HPDE6-E6E7 (cell line): ENCODE data around the gene ERC1.
"Not testable (repeated sequence)": the region's sequence is repeated elsewhere in the genome, so short reads cannot be mapped to it uniquely, and the experiment has no call there.

ENCODE experiments used
- DNase-seq: peaks from one replicate; pipeline ENCODE4 v3.0.0; 2011; ENCODE audit warnings: missing footprints; ENCODE audit errors: extremely low spot score

The ERC1 gene

DNA sequence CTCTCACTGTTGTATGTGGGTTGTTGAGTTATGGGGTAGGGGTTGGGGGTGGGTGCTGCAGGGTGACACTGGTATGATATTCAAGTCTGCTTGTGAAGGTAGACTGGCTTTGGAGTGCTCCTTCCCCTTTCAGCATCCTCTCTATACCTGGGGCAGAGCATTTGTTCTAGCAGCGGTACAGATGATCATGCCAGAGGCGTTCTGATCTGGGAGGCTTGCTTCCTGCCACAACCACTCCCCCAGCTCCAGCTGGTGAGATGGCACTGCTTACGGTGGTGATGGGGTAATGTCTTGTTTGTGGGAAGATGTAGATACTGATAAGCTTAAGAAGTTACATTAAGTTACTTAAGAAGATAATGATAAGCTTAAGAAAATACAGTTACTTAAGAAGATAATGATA, 131.8 kb downstream of the ERC1 start:
- no peak for DNase-seq

- DNase-seq, result no peak
These were observed 135.1 kb downstream of the ERC1 start for GRCh38 chr12:1126091-1126490.

GRCh38 chr12:1127021-1127420, 136.0 kb downstream of the ERC1 start:
- DNase-seq, result no peak

DNA sequence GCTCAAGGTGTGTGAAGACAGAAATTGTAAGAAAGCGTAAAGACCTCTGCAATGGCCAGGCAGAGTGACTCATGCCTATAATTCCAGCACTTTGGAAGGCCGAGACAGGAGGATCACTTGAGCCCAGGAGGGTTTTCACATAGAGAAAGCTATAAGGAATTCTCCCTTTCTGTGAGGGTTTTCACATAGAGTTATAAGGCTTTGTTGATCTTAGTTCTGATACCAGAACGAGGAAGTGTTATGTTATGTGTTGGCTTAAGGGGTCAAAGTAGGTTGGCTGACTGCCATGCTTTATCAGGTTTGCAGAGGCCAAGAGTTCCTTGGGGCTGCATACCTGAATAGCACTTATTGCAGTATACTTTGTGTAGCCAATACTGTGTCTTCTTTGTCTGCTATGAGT, 139.1 kb downstream of the ERC1 start:
- DNase-seq, result no peak

DNA sequence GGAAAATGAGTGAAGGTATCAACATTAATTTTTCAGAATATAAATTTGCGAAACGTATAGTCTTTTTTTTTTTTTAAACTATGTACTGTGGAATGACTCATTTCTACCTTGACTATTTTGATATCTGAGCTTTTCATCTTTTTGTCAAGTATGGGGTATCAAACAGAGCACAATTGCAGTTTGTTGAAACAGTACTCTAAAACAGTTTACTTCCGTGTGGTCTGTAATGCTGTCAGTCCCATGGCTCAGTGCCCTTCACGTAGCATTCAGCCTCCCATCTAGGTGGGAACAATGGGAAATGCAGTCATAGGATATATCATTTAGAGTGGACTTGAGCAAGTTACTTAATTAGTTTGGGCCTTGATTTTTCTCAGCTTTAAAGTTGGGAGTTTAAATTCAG, 139.5 kb downstream of the ERC1 start:
- no peak for DNase-seq

- no peak for DNase-seq
These were observed 140.8 kb downstream of the ERC1 start for GRCh38 chr12:1131811-1132224.

GRCh38 chr12:1132311-1132710, 141.3 kb downstream of the ERC1 start:
- DNase-seq, result no peak

GRCh38 chr12:1138691-1139090, 147.7 kb downstream of the ERC1 start:
- no peak for DNase-seq

DNA sequence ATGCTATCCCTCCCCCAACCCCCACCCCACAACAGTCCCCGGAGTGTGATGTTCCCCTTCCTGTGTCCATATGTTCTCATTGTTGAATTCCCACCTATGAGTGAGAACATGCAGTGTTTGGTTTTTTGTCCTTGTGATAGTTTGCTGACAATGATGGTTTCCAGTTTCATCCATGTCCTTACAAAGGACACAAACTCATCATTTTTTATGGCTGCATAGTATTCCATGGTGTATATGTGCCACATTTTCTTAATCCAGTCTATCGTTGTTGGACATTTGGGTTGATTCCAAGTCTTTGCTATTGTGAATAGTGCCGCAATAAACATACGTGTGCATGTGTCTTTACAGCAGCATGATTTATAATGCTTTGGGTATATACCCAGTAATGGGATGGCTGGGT, 155.7 kb downstream of the ERC1 start:
- DNase-seq, result not testable (repeated sequence)

- no peak for DNase-seq
These were observed 156.8 kb downstream of the ERC1 start for GRCh38 chr12:1147821-1148220.

- no peak for DNase-seq
These were observed 166.0 kb downstream of the ERC1 start for GRCh38 chr12:1157046-1157445.

DNA sequence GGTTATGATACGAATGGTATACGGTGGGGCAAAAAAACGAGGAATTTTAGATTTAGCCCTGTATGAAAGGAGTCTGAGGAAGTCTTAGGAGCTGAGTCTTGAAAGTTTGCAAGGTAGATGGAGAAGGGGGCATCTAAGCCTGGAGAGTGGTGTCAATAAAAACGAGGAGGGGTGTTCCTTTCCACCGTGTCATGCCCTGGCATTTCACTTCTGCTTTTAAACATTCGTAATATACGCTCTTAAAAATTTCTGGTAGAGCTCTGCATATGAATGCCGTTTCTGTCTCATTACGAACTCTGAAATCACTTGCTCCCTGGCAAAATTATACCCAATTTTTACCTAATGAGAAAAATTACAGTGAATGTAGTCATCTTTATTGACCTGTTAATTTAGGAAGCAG, 170.2 kb downstream of the ERC1 start:
- no peak for DNase-seq

GRCh38 chr12:1162081-1162760, 171.2 kb downstream of the ERC1 start:
- no peak for DNase-seq

GRCh38 chr12:1167784-1168183, 176.8 kb downstream of the ERC1 start:
- no peak for DNase-seq

- no peak for DNase-seq
These were observed 179.4 kb downstream of the ERC1 start for GRCh38 chr12:1170411-1170810.

DNA sequence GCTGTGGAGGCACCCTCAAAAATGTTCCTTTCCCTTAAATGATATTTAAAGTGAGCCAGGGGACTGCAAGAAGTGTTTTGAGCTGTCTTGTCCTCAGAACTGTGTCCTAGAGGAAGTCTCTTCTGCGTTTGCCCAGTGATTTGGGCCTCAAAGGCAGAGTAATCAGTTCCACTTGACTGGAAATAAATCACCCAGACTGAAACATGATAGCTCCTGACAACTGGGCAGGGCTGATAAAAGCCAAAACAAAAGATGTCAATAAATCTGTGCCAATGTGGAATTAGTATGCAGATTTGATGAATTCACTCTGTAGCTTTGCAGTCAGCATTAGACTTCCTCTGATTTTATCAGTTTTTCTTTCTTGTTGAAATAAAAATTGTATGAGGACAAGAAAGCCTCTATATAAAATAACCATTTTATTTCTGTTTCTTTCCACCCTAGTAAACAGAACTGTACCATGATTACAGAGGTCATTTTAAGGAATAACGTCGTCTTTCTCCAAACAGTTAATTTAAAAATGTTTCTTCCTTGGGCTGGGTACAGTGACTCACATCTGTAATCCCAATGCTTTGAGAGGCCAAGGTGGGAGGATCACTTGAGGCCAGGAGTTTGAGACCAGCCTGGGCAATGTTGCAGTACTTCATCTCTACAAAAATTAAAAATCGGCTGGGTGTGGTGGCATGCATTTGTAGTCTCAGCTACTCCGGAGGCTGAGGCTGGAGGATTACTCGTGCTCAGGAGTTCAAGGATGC, 180.8 kb downstream of the ERC1 start:
- no peak for DNase-seq

- DNase-seq, result no peak
These were observed 183.0 kb downstream of the ERC1 start for GRCh38 chr12:1173781-1174617.

DNA sequence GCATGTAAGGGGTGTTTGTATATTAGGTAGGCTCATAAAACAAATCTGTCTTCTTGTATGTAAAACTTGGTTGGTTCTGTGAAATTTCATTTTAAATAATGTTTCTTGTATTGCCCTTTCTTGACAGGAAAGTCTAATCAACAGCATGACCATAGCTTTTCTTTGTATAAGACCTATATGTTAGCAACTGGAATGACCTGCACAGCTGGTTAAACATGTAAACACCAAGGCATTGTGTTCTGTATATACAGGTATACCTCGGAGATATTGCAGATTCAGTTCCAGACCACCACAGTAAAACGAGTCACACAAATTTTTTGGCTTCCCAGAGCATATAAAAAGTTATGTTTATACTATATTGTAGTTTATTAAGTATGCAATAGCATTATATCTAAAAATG, 183.6 kb downstream of the ERC1 start:
- DNase-seq, result no peak

DNA sequence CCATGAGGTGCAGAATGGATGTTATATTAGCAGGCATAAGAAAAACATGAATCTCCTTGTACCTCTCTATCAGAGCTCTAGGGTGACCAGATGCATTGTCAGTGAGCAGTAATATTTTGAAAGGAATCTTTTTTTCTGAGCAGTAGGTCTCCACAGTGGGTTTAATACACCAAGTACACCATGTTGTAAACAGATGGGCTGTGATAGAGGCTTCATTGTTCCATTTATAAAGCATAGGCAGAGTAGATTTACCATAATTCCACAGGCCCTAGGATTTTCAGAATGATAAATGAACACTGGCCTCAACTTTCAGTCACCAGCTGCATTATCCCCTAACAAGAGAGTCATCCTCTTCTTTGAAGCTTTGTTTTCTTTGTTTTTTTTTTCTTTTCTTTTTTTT, 185.2 kb downstream of the ERC1 start:
- no peak for DNase-seq

GRCh38 chr12:1179128-1179527, 188.1 kb downstream of the ERC1 start:
- DNase-seq, result no peak

DNA sequence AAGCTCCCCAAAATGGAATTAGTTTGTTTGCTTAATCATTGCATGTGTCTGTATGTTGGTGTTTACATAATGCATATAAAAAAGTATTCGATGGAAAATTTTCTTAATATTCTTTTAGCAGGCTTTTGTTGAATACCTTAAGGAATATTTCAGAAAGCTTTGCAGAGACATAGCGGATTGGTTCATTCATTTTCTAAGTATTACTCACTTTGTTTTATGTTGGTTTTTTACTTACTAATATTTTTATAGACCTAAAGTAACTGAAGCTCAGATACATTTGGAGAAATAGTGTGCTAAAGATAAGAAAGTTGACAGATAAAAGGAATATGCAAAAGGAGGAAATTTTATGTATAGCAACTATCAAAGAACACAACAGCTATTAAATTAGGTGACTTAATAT, 191.0 kb downstream of the ERC1 start:
- no peak for DNase-seq

- DNase-seq, result no peak
These were observed 193.4 kb downstream of the ERC1 start for GRCh38 chr12:1184402-1184801.
